B cell (primary cell): ENCODE results near the gene RAD9A. TPM values are rescaled to one million over a fixed set of nuclear protein-coding genes. Genes with fewer than 3 reads are reported as not detected.

Experiments used
- ATAC-seq: fragments of 200-7000 bp; cut with Tn5 transposase; one replicate; pipeline ENCODE4 v1.10.0; 2021; ENCODE audit warnings: low read depth, mild to moderate bottlenecking, moderate number of reproducible peaks, moderate library complexity
- CTCF ChIA-PET: fragments of 350-600 bp; sonication (Branson Sonifier 250); formaldehyde crosslinking; loops from one replicate; lab custom pipeline; 2021; ENCODE audit warnings: antibody characterized with exemption, inconsistent platforms; lab: Charles Lee
- POLR2A ChIA-PET: fragments of 350-600 bp; sonication (Branson Sonifier 250); formaldehyde crosslinking; loops from one replicate; lab custom pipeline; 2021; ENCODE audit warnings: antibody characterized with exemption; lab: Charles Lee
- DNase-seq: peaks from one replicate; pipeline ENCODE4 v3.0.0; 2013
- H2AFZ ChIP-seq: 2 replicates; pipeline ENCODE4 v1.6.1; 2012; ENCODE audit warnings: mild to moderate bottlenecking, low read depth, low read length; ENCODE audit not compliant: insufficient read depth, poor library complexity, severe bottlenecking
- H3K27ac ChIP-seq, 2 donors: 1 replicate in 1 of 2; 2 replicates in 1 of 2; pipeline ENCODE4 v1.5.1; 2012 to 2013; ENCODE audit warnings: low read length in 2 of 2, mild to moderate bottlenecking in 2 of 2, moderate library complexity in 1 of 2
- H3K27me3 ChIP-seq, 4 experiments: fragments of 200-600 bp in 1 of 4; sonication (generic) in 1 of 4; replicated peaks in 1 of 4; 1 replicate in 2 of 4; 2 replicates in 2 of 4; pipeline versions ENCODE4 v1.6.1 to v1.7.0; 2013 to 2016; ENCODE audit warnings: low read length in 3 of 4, mild to moderate bottlenecking in 2 of 4, mixed read lengths in 1 of 4, moderate library complexity in 1 of 4; ENCODE audit not compliant: insufficient read depth in 4 of 4, control insufficient read depth in 3 of 4; ENCODE audit errors: control extremely low read depth in 1 of 4
- H3K36me3 ChIP-seq, 2 experiments: replicated peaks in 1 of 2; 1 replicate in 1 of 2; 2 replicates in 1 of 2; pipeline versions ENCODE4 v1.6.1 to v1.7.1; 2013; ENCODE audit warnings: low read length in 1 of 2; ENCODE audit not compliant: insufficient read depth in 2 of 2, control insufficient read depth in 1 of 2; ENCODE audit errors: control extremely low read depth in 1 of 2, extremely low read depth in 1 of 2
- H3K4me1 ChIP-seq, 2 donors: fragments of 200-600 bp in 1 of 2; sonication (generic) in 1 of 2; 1 replicate in 1 of 2; 2 replicates in 1 of 2; pipeline versions ENCODE4 v1.5.1 to v1.6.1; 2013 to 2017; ENCODE audit warnings: low read length in 2 of 2; ENCODE audit not compliant: control insufficient read depth in 2 of 2, insufficient read depth in 2 of 2
- H3K4me2 ChIP-seq: replicated peaks from 2 replicates; pipeline ENCODE3; 2012; ENCODE audit warnings: mild to moderate bottlenecking, low read depth, low read length; ENCODE audit not compliant: poor library complexity, severe bottlenecking
- H3K4me3 ChIP-seq, 5 experiments: fragments of 200-600 bp in 1 of 5; sonication (generic) in 1 of 5; 1 replicate in 3 of 5; 2 replicates in 2 of 5; pipeline versions ENCODE4 v1.5.1 to v1.7.0; 2011 to 2016; ENCODE audit warnings: low read length in 4 of 5, mild to moderate bottlenecking in 4 of 5, low read depth in 2 of 5, control low read depth in 1 of 5, moderate library complexity in 1 of 5; ENCODE audit not compliant: insufficient read depth in 1 of 5; ENCODE audit errors: control extremely low read depth in 1 of 5, extremely low read depth in 1 of 5
- H3K79me2 ChIP-seq: fragments of 200-600 bp; sonication (generic); one replicate; pipeline ENCODE4 v1.6.0; 2016; ENCODE audit warnings: low read length; ENCODE audit not compliant: control insufficient read depth, insufficient read depth
- H3K9ac ChIP-seq: fragments of 200-600 bp; sonication (generic); 2 replicates; pipeline ENCODE4 v1.6.1; 2017; ENCODE audit warnings: mild to moderate bottlenecking, low read length, moderate library complexity
- H3K9me3 ChIP-seq, 3 donors: one replicate each; pipeline versions ENCODE4 v1.6.1 to v1.7.1; 2013; ENCODE audit warnings: low read length in 2 of 3; ENCODE audit not compliant: control insufficient read depth in 2 of 3, insufficient read depth in 1 of 3; ENCODE audit errors: control extremely low read depth in 1 of 3
- H4K20me1 ChIP-seq: 2 replicates; pipeline ENCODE4 v1.6.0; 2012; ENCODE audit warnings: mild to moderate bottlenecking, low read length; ENCODE audit not compliant: insufficient read depth, control insufficient read depth, poor library complexity, severe bottlenecking
- H3K27ac Mint-ChIP-seq: one replicate; pipeline ENCODE4 v1.8.0; 2021; ENCODE audit warnings: mixed read lengths
- H3K27me3 Mint-ChIP-seq: one replicate; pipeline ENCODE4 v1.8.0; 2021; ENCODE audit warnings: mixed read lengths
- H3K4me1 Mint-ChIP-seq: one replicate; pipeline ENCODE4 v1.8.0; 2021; ENCODE audit warnings: mixed read lengths
- H3K4me3 Mint-ChIP-seq: one replicate; pipeline ENCODE4 v1.8.0; 2021; ENCODE audit warnings: mixed read lengths
- H3K9me3 Mint-ChIP-seq: one replicate; pipeline ENCODE4 v1.8.0; 2022; ENCODE audit warnings: mixed read lengths; ENCODE audit not compliant: insufficient read depth
- EZH2 ChIP-seq: IDR thresholded peaks from 2 replicates; pipeline ENCODE4 v1.6.1; 2012; ENCODE audit warnings: borderline replicate concordance, low read depth, mild to moderate bottlenecking, moderate library complexity, low read length; ENCODE audit not compliant: insufficient read depth, poor library complexity, severe bottlenecking
- WGBS: methylation state at CpG from one replicate; pipeline ENCODE4 v1.1.5; 2013; ENCODE audit warnings: missing lambda C conversion rate; ENCODE audit not compliant: insufficient coverage; 5-methylcytosine and 5-hydroxymethylcytosine counted together
- intact Hi-C: fragments of 100-400 bp; cut with micrococcal nuclease; formaldehyde crosslinking; loops from one replicate; pipeline ENCODE4 v1.10.0; 2022
- polyA plus RNA-seq: library from polyadenylated mRNA; depleted of rRNA; stranded (reverse); fragments of >200 nt; gene quantifications from 2 replicates; pipeline ENCODE4 v1.2.3, GENCODE V29; 2012
- total RNA-seq, 2 donors: library from RNA; stranded (reverse); fragments of 120-200 nt in 1 of 2; gene quantifications; 1 replicate in 1 of 2; 2 replicates in 1 of 2; pipeline versions ENCODE4 v1.2.3 to v1.2.4, GENCODE V29; 2013 to 2022
- TF ChIP-seq, protein P1 (sequence below): fragments of 200-600 bp; IDR thresholded peaks from one replicate; pipeline ENCODE4 v1.8.0; 2022; ENCODE audit warnings: antibody characterized with exemption, mild to moderate bottlenecking

RAD9A gene
- total and polyA plus RNA-seq, 2 donors (not counting 1 experiment from before 2014, with no cell fraction given) = 50.6 to 76.8 TPM

DNA sequence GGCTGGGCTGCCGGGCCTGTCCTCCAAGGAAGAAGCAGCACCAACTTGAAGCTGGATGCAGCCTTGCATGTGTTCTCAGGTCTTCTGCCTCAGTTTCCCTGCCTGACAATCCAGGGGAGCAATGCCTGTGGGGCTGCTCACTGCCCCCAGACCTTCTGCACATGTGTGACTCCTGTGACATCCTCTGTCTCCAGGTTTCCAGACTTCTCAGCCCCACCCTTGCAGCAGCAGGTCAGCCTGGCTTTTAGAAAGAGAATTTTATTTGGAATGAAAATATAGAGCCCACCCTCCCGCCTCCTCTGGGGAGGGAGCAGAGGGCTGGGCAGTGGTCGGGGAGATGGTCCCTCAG lies 46.0 kb downstream of the RAD9A start:
- intact Hi-C loops = loop anchor here (1.0 to 2.0 kb wide), 6 partner anchors 17 to 69 kb away; partner anchors contain the start of genes AIP and TMEM134
- Histone ChIP-seq H3K9ac (peak overlapping the region; percentile 82), H3K36me3 (peaks cover 0 to 35% of the 10 kb centered on the region in 2 experiments), H3K27ac (peak overlapping the region; percentile 68 to 88), H3K79me2 (peaks cover 67% of the 10 kb centered on the region), H3K4me1 (peaks cover 73 to 90% of the 10 kb centered on the region in 2 donors), H3K4me3 (peak overlapping the region; percentile 32 to 96 (median 86)), H3K4me2 (peak overlapping the region; percentile 99), H3K27me3 (no peaks in the 10 kb centered on the region), H3K9me3 (peaks cover 0 to 3% (median 0%) of the 10 kb centered on the region in 3 donors), H2AFZ (no peak overlapping the region), H4K20me1 (peaks cover 64% of the 10 kb centered on the region)
- H3K9me3 Mint-ChIP-seq = no peaks in the 10 kb centered on the region
- DNase-seq (no peak), ATAC-seq (no peak)
- peaks cover 89% of the 10 kb centered on the region for H3K4me1 Mint-ChIP-seq
- ChIA-PET CTCF (interaction anchor here (0.9 to 4.4 kb wide), 18 partner anchors 9 to 87 kb away, joined by 3 to 63 read pairs (median 8); partner anchors contain the start of genes CABP4, GPR152, PITPNM1 and PPP1CA), POLR2A (interaction anchor here (0.7 to 9.5 kb wide), 23 partner anchors 8 to 198 kb away, joined by 3 to 215 read pairs (median 11); partner anchors contain the start of genes AIP, ANKRD13D, CABP4 and CLCF1)
- peak overlapping the region; percentile 98 for H3K27ac Mint-ChIP-seq
- no peaks in the 10 kb centered on the region for H3K27me3 Mint-ChIP-seq
- no peak for TF ChIP-seq EZH2
- TF ChIP-seq, protein P1, sequence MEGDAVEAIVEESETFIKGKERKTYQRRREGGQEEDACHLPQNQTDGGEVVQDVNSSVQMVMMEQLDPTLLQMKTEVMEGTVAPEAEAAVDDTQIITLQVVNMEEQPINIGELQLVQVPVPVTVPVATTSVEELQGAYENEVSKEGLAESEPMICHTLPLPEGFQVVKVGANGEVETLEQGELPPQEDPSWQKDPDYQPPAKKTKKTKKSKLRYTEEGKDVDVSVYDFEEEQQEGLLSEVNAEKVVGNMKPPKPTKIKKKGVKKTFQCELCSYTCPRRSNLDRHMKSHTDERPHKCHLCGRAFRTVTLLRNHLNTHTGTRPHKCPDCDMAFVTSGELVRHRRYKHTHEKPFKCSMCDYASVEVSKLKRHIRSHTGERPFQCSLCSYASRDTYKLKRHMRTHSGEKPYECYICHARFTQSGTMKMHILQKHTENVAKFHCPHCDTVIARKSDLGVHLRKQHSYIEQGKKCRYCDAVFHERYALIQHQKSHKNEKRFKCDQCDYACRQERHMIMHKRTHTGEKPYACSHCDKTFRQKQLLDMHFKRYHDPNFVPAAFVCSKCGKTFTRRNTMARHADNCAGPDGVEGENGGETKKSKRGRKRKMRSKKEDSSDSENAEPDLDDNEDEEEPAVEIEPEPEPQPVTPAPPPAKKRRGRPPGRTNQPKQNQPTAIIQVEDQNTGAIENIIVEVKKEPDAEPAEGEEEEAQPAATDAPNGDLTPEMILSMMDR = no peak
- 43% methylated on average over 2 of the region's 3 CpGs for WGBS
- H3K4me3 Mint-ChIP-seq = peak overlapping the region; percentile 88
